HL-60/S4 (cell line): ENCODE measurements around the gene SIN3A.

Experiments used
- in situ Hi-C: fragments of 300-500 bp; cut with MboI; formaldehyde crosslinking; loops from 2 replicates; pipeline ENCODE4 v1.14.3; 2022; ENCODE audit warnings: low sequenced_read_pairs

SIN3A gene

GRCh38 chr15:75380773-75381172 is 70.7 kb downstream of the SIN3A start:
- in situ Hi-C loops: no loop called here

DNA sequence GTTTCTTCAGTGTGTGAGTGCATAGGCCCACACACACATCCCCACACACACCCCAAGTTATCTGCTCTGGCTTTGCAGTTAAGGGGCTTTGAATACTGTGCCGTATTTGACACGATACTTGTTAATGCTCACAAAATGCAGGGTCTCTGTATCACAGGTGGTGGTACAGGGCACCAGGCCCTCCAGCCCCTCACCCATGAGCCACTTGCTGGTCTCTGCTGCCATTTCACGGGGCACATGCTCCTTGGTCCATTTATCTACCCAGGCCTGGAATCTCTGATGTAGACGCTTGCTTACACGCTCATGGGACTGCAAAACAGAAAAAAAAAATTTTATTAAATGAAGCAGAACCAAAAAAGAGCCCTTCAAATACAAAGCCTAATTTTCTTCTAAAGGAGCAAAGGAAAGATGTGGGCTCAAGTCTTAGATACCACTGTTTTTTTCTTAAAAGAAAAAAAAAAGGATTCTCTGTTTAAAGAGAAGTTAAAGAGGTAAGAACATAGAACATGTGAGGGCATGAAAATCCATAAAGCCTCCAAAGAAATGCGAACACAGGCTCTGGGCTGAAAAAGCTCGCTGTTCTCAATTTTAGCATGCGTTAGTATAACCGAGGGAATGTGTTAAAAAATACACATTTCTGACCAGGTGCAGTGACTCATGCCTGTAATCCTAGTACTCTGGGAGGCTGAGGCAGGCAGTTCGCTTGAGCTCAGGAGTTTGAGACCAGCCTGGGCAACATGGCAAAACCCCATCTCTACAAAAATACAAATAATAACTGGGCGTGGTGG is 79.4 kb downstream of the SIN3A start:
- in situ Hi-C loops: no loop called here

GRCh38 chr15:75371486-75371885 is 80.0 kb downstream of the SIN3A start:
- in situ Hi-C loops: no loop called here

DNA sequence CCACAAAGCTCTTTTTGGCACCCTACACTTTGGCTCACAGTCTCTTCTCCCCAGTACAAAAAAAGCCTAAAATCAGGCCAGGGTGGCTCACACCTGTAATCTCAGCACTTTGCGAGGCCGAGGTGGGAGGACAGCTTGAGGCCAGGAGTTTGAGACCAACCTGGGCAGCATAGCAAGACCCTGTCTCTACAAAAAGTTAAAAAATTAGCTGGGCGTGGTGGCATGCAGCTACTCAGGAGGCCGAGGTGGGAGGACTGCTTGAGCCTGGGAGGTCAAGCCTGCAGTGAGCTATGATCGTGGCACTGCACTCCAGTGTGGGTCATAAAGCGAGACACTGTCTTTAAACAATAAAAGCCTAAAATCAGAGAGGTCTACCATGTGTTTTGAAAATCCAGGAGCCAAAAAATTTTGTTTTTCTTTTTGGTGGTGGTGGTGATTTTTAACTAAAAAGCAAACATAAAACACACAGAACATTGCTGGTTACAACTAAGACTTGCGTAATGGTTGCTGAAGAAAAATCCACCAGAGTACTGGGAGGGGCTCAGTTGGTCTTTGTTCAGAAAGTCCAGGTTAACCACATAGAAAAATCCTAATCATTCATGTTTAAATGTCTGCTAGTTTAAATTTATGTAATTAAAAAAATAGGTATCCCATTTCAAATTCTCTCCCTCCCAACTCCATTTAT is 81.5 kb downstream of the SIN3A start:
- in situ Hi-C loops: no loop called here

- in situ Hi-C loops: no loop called here
These were observed 82.7 kb downstream of the SIN3A start for GRCh38 chr15:75368689-75369239.

- in situ Hi-C loops: no loop called here
These were observed 83.4 kb downstream of the SIN3A start, which contains the start of gene MAN2C1 for GRCh38 chr15:75367913-75368688. Gene MAN2C1, minus strand, starts transcription at chr15:75368607. Its CDS starts 24 bp downstream, at chr15:75368583.

DNA sequence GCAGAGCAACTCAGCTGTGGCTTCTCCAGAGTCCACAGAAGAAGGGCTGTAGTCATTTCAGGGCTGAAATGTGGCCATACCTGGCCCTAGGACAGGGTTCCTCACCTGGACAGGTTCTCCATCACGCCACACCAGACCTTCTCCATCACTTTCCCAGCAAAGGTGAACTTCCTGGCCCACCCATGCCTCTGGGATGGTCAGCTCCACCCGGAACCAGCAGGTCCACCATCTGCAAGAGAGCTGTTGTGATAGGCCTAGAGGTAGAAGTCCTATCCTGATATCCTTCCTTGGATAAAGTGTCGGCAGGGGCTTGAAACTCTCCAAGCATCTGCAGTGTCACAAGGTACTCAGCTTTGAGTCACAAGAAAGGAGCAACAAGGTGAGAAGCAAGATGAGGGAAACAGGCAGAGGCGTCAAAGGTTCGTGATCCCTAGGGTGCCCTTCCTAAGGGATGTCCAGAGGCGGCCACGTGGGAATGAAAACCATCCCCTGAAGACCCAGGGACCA is 84.0 kb downstream of the SIN3A start:
- in situ Hi-C loops: no loop called here

DNA sequence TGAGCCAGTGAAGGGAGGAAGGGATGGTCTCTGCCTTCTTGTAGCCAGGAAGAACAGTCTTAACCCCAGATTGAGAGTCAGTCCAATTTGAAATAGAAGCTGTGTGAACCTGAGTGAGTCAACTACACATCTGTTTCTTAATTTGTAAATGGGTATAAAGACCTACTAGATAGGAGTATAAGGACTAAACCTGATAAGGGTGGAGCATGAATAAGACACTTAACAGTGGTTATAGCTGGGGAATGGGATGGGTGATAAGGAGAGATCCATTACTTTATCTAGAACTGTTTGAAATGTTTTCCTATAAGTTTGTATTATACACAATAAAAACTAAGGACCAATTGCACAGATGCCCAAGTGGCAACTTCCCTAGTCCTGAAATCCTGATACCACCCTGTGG is 84.5 kb downstream of the SIN3A start:
- in situ Hi-C loops: no loop called here

- in situ Hi-C loops: no loop called here
These were observed 85.3 kb downstream of the SIN3A start for GRCh38 chr15:75366163-75366562.

DNA sequence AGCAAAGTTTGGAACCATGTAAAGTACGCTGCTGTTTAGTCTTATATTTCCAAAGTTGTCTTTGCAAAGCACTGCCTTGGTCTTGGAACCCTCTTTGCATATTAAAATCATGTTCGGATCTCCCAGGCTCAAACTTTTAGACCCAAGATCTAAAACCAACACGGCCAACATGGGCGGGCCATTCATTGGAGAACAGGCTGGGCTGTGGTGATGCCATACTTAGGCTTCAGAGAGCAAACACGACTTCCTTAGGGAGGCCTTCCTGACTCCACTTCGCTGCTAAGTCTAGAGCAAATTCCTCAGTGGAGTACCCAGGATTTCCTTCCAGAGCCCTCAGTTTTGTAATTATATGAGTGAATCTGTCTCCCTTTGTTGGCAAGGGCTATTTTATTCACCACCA is 86.6 kb downstream of the SIN3A start:
- in situ Hi-C loops: no loop called here

- in situ Hi-C loops: no loop called here
These were observed 87.7 kb downstream of the SIN3A start for GRCh38 chr15:75363786-75364185.

GRCh38 chr15:75362642-75363249 is 88.7 kb downstream of the SIN3A start:
- in situ Hi-C loops: no loop called here

DNA sequence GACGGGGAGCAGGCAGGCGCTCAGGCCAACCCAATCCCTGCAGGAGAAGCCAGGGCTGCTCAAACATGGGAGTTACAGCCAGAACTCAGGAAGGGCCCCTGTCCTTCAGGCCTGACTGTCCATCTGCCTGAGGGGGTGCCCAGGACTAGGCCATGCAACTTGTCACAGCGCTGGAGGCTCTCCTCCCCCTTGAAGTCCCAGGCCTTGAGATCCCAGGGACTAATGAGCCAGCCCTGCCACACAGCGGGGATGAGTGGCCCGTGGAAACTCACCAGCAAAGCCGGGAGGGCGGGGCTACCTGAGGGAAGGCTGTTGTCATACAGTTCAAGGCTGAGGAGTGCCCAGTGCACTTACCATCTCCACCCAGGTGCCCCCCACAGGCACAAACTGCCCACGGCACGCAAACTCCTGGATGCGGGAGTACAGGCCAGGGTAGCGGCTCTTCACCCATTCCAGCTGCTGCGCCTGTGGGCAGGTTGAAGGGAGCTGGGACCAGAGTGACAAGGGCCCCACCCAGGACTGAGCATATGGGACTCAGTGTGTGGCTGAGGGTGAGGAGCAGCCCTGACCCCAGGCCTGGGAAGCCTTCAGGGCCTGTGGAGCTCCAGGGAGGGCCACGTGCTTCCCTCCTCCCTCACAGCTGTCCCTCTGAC is 89.4 kb downstream of the SIN3A start:
- in situ Hi-C loops: no loop called here

GRCh38 chr15:75361361-75361988 is 90.0 kb downstream of the SIN3A start:
- in situ Hi-C loops: no loop called here

DNA sequence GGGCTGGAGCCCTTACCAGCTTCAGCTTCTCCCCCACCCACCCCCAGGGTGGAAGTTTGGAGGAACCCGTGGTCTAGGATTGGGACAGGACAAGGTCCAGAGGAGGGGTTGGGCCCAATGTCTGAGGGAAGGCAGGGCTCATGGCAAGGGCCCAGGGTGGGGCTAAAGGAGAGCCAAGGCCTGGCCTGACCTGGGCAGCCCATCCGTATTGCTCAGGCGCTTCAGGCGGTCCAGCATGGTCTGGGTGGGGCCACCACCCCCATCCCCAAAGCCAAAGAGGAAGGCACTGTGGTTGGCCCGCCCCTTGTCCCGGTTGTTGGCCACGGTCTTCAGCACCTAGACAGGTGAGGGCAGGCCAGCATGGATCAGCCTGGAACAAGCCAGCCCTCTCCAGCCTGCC is 90.6 kb downstream of the SIN3A start:
- in situ Hi-C loops: no loop called here

DNA sequence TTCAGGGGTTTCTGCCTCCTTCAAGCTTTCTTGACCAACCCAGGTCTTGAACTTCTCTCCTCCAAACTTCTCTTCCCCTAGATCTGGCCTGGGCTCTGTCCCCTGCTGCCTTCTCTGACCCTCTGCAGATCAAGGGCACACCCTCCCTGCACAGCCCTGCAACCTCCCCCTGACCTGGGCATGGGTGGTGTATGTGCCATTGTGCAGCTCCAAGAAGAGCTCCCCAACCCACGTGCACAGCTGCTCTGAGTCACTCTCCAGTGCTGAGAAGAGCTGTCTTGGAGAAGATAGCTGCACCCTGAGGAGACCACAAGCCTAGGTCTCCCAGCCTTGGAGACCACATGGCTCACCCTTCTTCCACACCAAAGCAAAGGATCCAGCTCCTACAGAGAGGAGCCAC is 91.1 kb downstream of the SIN3A start:
- in situ Hi-C loops: no loop called here

- in situ Hi-C loops: no loop called here
These were observed 91.8 kb downstream of the SIN3A start for GRCh38 chr15:75359537-75360250.

GRCh38 chr15:75358771-75359536 is 92.5 kb downstream of the SIN3A start:
- in situ Hi-C loops: no loop called here
